WTC11 (cell line): ENCODE results near the gene RPS28. TPM values are rescaled to one million over a fixed set of nuclear protein-coding genes. Genes with fewer than 3 reads are reported as not detected.
"Not testable (repeated sequence)": the region's sequence is repeated elsewhere in the genome, so short reads cannot be mapped to it uniquely, and the experiment has no call there.

Experiments
- ATAC-seq: fragments of 200-7000 bp; cut with Tn5 transposase; 2 replicates; pipeline ENCODE4 v1.10.0; 2021; ENCODE audit warnings: mild to moderate bottlenecking, moderate library complexity
- CTCF ChIA-PET: fragments of 300-600 bp; sonication (Branson Sonifier 250); formaldehyde crosslinking; loops from one replicate; lab custom pipeline; 2021; ENCODE audit warnings: antibody characterized with exemption; lab: Charles Lee
- POLR2A ChIA-PET: fragments of 350-600 bp; sonication (Branson Sonifier 250); formaldehyde crosslinking; loops from one replicate; lab custom pipeline; 2021; ENCODE audit warnings: antibody characterized with exemption; lab: Charles Lee
- DNase-seq: peaks from one replicate; pipeline ENCODE4 v3.0.0; 2021; ENCODE audit warnings: low spot score
- H3K27ac Mint-ChIP-seq: 2 replicates; pipeline ENCODE4 v1.8.0; 2021; ENCODE audit warnings: mixed read lengths
- H3K27me3 Mint-ChIP-seq: 2 replicates; pipeline ENCODE4 v1.8.0; 2021; ENCODE audit warnings: low read depth, mild to moderate bottlenecking, moderate library complexity, mixed read lengths
- H3K36me3 Mint-ChIP-seq: 2 replicates; pipeline ENCODE4 v1.8.0; 2021; ENCODE audit warnings: mixed read lengths
- H3K4me1 Mint-ChIP-seq: 2 replicates; pipeline ENCODE4 v1.8.0; 2022; ENCODE audit warnings: mixed read lengths
- H3K4me3 Mint-ChIP-seq: 2 replicates; pipeline ENCODE4 v1.8.0; 2021; ENCODE audit warnings: mild to moderate bottlenecking, moderate library complexity, mixed read lengths
- H3K9me3 Mint-ChIP-seq: 2 replicates; pipeline ENCODE4 v1.8.0; 2021; ENCODE audit warnings: mixed read lengths
- ETV6 ChIP-seq: sonication (generic); formaldehyde crosslinking; IDR thresholded peaks from 2 replicates; pipeline ENCODE4 v1.8.1; 2022; ENCODE audit warnings: mild to moderate bottlenecking, missing genetic modification reagents
- FOXP1 ChIP-seq: sonication (generic); formaldehyde crosslinking; IDR thresholded peaks from 2 replicates; pipeline ENCODE4 v1.8.0; 2022; ENCODE audit warnings: missing genetic modification reagents, mild to moderate bottlenecking, moderate library complexity, borderline replicate concordance
- GABPB1 ChIP-seq: sonication (generic); formaldehyde crosslinking; IDR thresholded peaks from 2 replicates; pipeline ENCODE4 v1.8.1; 2023; ENCODE audit warnings: mild to moderate bottlenecking, missing genetic modification reagents
- IRF2 ChIP-seq: sonication (generic); formaldehyde crosslinking; IDR thresholded peaks from 2 replicates; pipeline ENCODE4 v1.8.0; 2022; ENCODE audit warnings: low read depth, missing genetic modification reagents, borderline replicate concordance
- JUN ChIP-seq: sonication (generic); formaldehyde crosslinking; IDR thresholded peaks from 2 replicates; pipeline ENCODE4 v1.8.0; 2023; ENCODE audit warnings: mild to moderate bottlenecking, missing genetic modification reagents
- PRDM15 ChIP-seq: sonication (generic); formaldehyde crosslinking; IDR thresholded peaks from 2 replicates; pipeline ENCODE4 v1.8.0; 2022; ENCODE audit warnings: missing genetic modification reagents
- SMAD3 ChIP-seq: sonication (generic); formaldehyde crosslinking; IDR thresholded peaks from 2 replicates; pipeline ENCODE4 v1.8.0; 2022; ENCODE audit warnings: missing genetic modification reagents, mild to moderate bottlenecking, borderline replicate concordance
- SP1 ChIP-seq: sonication (generic); formaldehyde crosslinking; conservative IDR thresholded peaks from 2 replicates; pipeline ENCODE4 v1.8.1; 2022; ENCODE audit warnings: missing genetic modification reagents
- TCF7 ChIP-seq: sonication (generic); formaldehyde crosslinking; IDR thresholded peaks from 2 replicates; pipeline ENCODE4 v1.8.0; 2022; ENCODE audit warnings: mild to moderate bottlenecking, low read depth, missing genetic modification reagents, moderate library complexity
- TEAD1 ChIP-seq: sonication (generic); formaldehyde crosslinking; IDR thresholded peaks from 2 replicates; pipeline ENCODE4 v1.8.0; 2022; ENCODE audit warnings: mild to moderate bottlenecking, missing genetic modification reagents
- TEAD4 ChIP-seq: sonication (generic); formaldehyde crosslinking; IDR thresholded peaks from 2 replicates; pipeline ENCODE4 v1.8.0; 2022; ENCODE audit warnings: mild to moderate bottlenecking, missing genetic modification reagents
- ZBTB21 ChIP-seq: sonication (generic); formaldehyde crosslinking; IDR thresholded peaks from 2 replicates; pipeline ENCODE4 v1.8.1; 2023; ENCODE audit warnings: mild to moderate bottlenecking, missing genetic modification reagents, borderline replicate concordance
- ZNF219 ChIP-seq: sonication (generic); formaldehyde crosslinking; IDR thresholded peaks from 2 replicates; pipeline ENCODE4 v1.8.0; 2023; ENCODE audit warnings: missing genetic modification reagents, mild to moderate bottlenecking, borderline replicate concordance
- ZNF232 ChIP-seq: sonication (generic); formaldehyde crosslinking; IDR thresholded peaks from 2 replicates; pipeline ENCODE4 v1.8.0; 2022; ENCODE audit warnings: mild to moderate bottlenecking, missing genetic modification reagents
- ZNF263 ChIP-seq: sonication (generic); formaldehyde crosslinking; IDR thresholded peaks from 2 replicates; pipeline ENCODE4 v1.8.1; 2022; ENCODE audit warnings: low read depth, mild to moderate bottlenecking, moderate library complexity, missing genetic modification reagents
- ZNF281 ChIP-seq: sonication (generic); formaldehyde crosslinking; IDR thresholded peaks from 2 replicates; pipeline ENCODE4 v1.8.0; 2023; ENCODE audit warnings: mild to moderate bottlenecking, missing genetic modification reagents
- ZNF671 ChIP-seq: fragments of 250-450 bp; sonication (Bioruptor Pico); IDR thresholded peaks from 2 replicates; pipeline ENCODE4 v1.8.0; 2021; ENCODE audit warnings: mild to moderate bottlenecking
- total RNA-seq: library from RNA; stranded (reverse); gene quantifications from 3 replicates; pipeline ENCODE4 v1.2.3, GENCODE V29; 2021
- TF ChIP-seq, protein P1 (sequence below): sonication (generic); formaldehyde crosslinking; IDR thresholded peaks from 2 replicates; pipeline ENCODE4 v1.8.1; 2022; ENCODE audit warnings: low read depth, mild to moderate bottlenecking, moderate library complexity, missing genetic modification reagents, borderline replicate concordance

RPS28 gene
- total RNA-seq, 1 experiment from 2014 or later, result 2,082 TPM

DNA sequence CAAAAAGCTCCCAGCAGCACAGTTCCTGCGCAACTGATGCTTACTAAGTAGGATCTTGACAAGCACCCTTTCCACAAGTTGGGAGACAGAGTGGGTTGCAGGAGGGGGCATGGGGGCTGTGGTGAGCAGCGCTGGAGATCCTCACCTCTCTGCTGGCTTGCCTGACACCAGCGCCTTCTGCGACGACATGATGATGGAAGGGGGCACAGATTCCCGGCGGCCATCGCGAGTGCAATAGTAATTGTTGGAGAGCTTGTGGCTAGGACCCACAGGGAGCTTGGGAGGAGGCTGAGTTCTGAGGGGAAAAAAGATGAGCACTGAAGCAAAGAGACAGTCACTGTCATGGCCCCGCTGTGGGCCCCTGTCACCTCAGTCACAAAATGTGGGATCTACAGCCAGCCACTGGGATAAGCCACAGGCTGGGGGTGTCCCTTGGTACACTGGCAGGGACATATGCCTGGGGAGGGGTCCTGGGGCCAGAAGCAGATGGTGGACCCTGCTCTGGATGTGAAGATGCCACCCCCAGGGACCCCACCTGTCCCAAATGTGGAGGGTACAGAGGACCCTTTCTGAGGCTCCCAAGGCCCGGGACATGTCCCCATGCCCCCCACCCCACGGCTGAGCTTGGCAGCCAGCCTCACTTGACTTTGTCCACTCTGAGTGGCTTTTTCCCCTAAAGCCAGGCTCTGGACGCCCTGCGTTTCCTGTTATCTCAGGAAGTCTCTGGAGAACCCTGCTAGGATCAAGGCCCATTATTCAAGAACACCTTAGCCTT is 4.8 kb upstream of the RPS28 start:
- ATAC-seq (no peak), DNase-seq (no peak)
- H3K36me3 Mint-ChIP-seq, result peaks cover 23% of the 10 kb centered on the region
- H3K4me1 Mint-ChIP-seq, result peaks cover 34% of the 10 kb centered on the region
- ChIA-PET CTCF (interaction anchor here (0.6 to 2.8 kb wide), 8 partner anchors 9 to 372 kb away, joined by 3 to 11 read pairs (median 4); partner anchors contain the start of gene MARCHF2), POLR2A (no interaction called here)
- peak overlapping the region; percentile 70 for H3K27ac Mint-ChIP-seq
- no peaks in the 10 kb centered on the region for H3K9me3 Mint-ChIP-seq
- H3K27me3 Mint-ChIP-seq, result no peaks in the 10 kb centered on the region; the same call in 1 of the 2 replicates
- TF ChIP-seq ZNF671 (CRISPR knock-in tag) (no peak), ETV6 (0 out of 2 replicates have a peak, but pooled peaks have one; percentile 50), FOXP1 (CRISPR knock-in tag) (0 out of 2 replicates have a peak, but pooled peaks have one; percentile 34)
- peak overlapping the region; percentile 14; the same call in 1 of the 2 replicates for H3K4me3 Mint-ChIP-seq

DNA sequence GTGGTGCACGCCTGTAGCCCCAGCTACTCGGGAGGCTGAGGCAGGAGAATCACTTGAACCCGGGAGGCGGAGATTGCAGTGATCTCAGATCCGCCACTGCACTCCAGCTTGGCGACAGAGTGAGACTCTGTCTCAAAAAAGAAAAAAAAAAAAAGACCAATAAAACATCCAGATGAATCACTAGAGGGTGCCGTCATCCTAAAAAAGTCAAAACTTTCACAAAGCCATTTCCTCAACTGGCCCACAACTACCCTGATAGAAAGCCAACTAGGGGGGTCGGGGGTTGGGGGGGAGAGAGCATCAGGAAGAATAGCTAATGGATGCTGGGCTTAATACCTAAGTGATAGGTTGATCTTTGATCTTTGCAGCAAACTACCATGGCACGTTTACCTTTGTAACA is 2.5 kb upstream of the RPS28 start:
- H3K36me3 Mint-ChIP-seq, result peaks cover 35% of the 10 kb centered on the region
- peaks cover 49% of the 10 kb centered on the region for H3K4me1 Mint-ChIP-seq
- not testable (repeated sequence) for ATAC-seq, H3K4me3 Mint-ChIP-seq, H3K27ac Mint-ChIP-seq, DNase-seq, H3K27me3 Mint-ChIP-seq, H3K9me3 Mint-ChIP-seq
- POLR2A ChIA-PET, result interaction anchor here (0.6 to 1.0 kb wide), 3 partner anchors 105 to 160 kb away, joined by 3 to 4 read pairs (median 3); no protein-coding TSS in a partner anchor
- CTCF ChIA-PET, result interaction anchor here (0.7 to 1.2 kb wide), 7 partner anchors 8 to 299 kb away, joined by 3 to 7 read pairs (median 4); no protein-coding TSS in a partner anchor

DNA sequence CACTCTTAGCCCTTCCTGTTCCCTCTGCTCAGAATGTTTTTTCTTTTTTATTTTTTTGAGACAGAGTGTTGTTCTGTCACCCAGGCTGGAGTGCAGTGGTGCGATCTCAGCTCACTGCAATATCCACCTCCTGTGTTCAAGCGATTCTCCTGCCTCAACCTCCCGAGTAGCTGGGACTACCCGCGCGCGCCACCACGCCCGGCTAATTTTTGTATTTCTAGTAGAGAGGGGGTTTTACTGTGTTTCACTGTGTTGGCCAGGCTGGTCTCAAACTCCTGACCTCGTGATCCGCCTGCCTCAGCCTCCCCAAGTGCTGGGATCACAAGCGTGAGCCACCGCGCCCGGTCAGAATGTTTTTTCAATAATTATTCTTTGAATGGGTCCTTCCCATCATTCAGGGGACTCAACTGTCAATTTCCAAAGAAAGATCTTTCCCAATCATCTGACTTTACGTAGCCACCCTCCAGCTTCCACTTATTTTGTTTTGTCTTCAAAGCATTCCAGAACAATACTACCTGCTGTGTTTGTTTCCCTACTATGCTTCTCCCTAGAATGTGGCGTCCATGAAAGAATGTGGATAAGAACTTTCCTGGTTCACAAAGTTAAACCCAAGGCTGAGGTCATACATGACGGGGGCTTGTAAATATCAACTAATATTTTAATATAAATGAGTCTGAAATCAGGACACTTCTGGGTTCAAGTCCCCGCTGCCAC is 1.3 kb upstream of the RPS28 start:
- Mint-ChIP-seq H3K4me3 (peak overlapping the region; percentile 97), H3K9me3 (no peaks in the 10 kb centered on the region), H3K27me3 (no peaks in the 10 kb centered on the region; the same call in 1 of the 2 replicates), H3K4me1 (peaks cover 48% of the 10 kb centered on the region), H3K36me3 (peaks cover 28% of the 10 kb centered on the region), H3K27ac (peak overlapping the region; percentile 98)
- DNase-seq (no peak), ATAC-seq (no peak)
- CTCF ChIA-PET, result interaction anchor here (0.6 to 0.9 kb wide), 4 partner anchors 13 to 28 kb away, joined by 3 to 4 read pairs (median 3); no protein-coding TSS in a partner anchor
- POLR2A ChIA-PET, result interaction anchor here (1.0 to 1.2 kb wide), 2 partner anchors 15 to 104 kb away, joined by 3 read pairs; no protein-coding TSS in a partner anchor
- no peak for TF ChIP-seq SP1 (CRISPR knock-in tag)
- TF ChIP-seq TCF7, result no peak
- TF ChIP-seq TEAD1, result no peak
- TF ChIP-seq, protein P1, sequence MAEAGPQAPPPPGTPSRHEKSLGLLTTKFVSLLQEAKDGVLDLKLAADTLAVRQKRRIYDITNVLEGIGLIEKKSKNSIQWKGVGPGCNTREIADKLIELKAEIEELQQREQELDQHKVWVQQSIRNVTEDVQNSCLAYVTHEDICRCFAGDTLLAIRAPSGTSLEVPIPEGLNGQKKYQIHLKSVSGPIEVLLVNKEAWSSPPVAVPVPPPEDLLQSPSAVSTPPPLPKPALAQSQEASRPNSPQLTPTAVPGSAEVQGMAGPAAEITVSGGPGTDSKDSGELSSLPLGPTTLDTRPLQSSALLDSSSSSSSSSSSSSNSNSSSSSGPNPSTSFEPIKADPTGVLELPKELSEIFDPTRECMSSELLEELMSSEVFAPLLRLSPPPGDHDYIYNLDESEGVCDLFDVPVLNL (CRISPR knock-in tag), result no peak
- no peak for TF ChIP-seq ZNF219 (CRISPR knock-in tag)

GRCh38 chr19:8320564-8321066 is 681 bp upstream of the RPS28 start:
- Mint-ChIP-seq H3K27me3 (no peaks in the 10 kb centered on the region; the same call in 1 of the 2 replicates), H3K27ac (peak overlapping the region; percentile 98), H3K4me1 (peaks cover 41% of the 10 kb centered on the region), H3K4me3 (peak overlapping the region; percentile 97), H3K9me3 (no peaks in the 10 kb centered on the region), H3K36me3 (peaks cover 21% of the 10 kb centered on the region)
- DNase-seq (no peak), ATAC-seq (no peak)
- ChIA-PET CTCF (interaction anchor here (0.8 to 0.9 kb wide), 2 partner anchors 13 to 15 kb away, joined by 3 read pairs; no protein-coding TSS in a partner anchor), POLR2A (interaction anchor here (0.9 to 1.2 kb wide), 2 partner anchors 14 to 144 kb away, joined by 3 to 4 read pairs; no protein-coding TSS in a partner anchor)
- TF ChIP-seq IRF2 (CRISPR knock-in tag) (no peak), JUN (peak; percentile 54; the same call in 1 of the 2 replicates), TEAD1 (0 out of 2 replicates have a peak, but pooled peaks have one; percentile 1), ZNF263 (CRISPR knock-in tag) (no peak), SMAD3 (CRISPR knock-in tag) (no peak), ZBTB21 (CRISPR knock-in tag) (no peak), ZNF219 (CRISPR knock-in tag) (no peak), ZNF281 (CRISPR knock-in tag) (no peak), TEAD4 (CRISPR knock-in tag) (no peak), ZNF232 (CRISPR knock-in tag) (no peak), GABPB1 (no peak), PRDM15 (CRISPR knock-in tag) (no peak)
